Memory B cell (primary cell): ENCODE data around the gene SPPL2C.

Experiments used
- ATAC-seq: fragments of 150-1000 bp; cut with Tn5 transposase; 2 replicates; pipeline ENCODE4 v1.10.0; 2021; ENCODE audit warnings: low read depth, mild to moderate bottlenecking, moderate library complexity
- DNase-seq, 2 donors: peaks; one replicate each; pipeline ENCODE4 v3.0.0; 2022; ENCODE audit warnings: low spot score in 2 of 2
- H3K27ac Mint-ChIP-seq: one replicate; pipeline ENCODE4 v1.8.0; 2022; ENCODE audit warnings: mild to moderate bottlenecking, moderate library complexity, mixed read lengths
- H3K27me3 Mint-ChIP-seq: one replicate; pipeline ENCODE4 v1.8.0; 2022; ENCODE audit warnings: mixed read lengths
- H3K36me3 Mint-ChIP-seq: one replicate; pipeline ENCODE4 v1.8.0; 2022; ENCODE audit warnings: mild to moderate bottlenecking, mixed read lengths
- H3K4me1 Mint-ChIP-seq: one replicate; pipeline ENCODE4 v1.8.0; 2022; ENCODE audit warnings: mixed read lengths
- H3K4me3 Mint-ChIP-seq: one replicate; pipeline ENCODE4 v1.8.0; 2022; ENCODE audit warnings: mild to moderate bottlenecking, moderate library complexity, mixed read lengths
- H3K9me3 Mint-ChIP-seq: one replicate; pipeline ENCODE4 v1.8.0; 2022; ENCODE audit warnings: mixed read lengths

Gene SPPL2C

DNA sequence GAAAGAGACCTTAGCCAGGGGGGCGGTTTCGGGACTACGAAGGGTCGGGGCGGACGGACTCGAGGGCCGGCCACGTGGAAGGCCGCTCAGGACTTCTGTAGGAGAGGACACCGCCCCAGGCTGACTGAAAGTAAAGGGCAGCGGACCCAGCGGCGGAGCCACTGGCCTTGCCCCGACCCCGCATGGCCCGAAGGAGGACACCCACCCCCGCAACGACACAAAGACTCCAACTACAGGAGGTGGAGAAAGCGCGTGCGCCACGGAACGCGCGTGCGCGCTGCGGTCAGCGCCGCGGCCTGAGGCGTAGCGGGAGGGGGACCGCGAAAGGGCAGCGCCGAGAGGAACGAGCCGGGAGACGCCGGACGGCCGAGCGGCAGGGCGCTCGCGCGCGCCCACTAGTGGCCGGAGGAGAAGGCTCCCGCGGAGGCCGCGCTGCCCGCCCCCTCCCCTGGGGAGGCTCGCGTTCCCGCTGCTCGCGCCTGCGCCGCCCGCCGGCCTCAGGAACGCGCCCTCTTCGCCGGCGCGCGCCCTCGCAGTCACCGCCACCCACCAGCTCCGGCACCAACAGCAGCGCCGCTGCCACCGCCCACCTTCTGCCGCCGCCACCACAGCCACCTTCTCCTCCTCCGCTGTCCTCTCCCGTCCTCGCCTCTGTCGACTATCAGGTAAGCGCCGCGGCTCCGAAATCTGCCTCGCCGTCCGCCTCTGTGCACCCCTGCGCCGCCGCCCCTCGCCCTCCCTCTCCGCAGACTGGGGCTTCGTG, 49.5 kb downstream of the SPPL2C start, which contains the start of gene MAPT:
Gene MAPT, plus strand, starts transcription at position 533 of the 763 bp plus-strand sequence. CDS start 67,784 bp downstream, outside the sequence.
- H3K27me3 Mint-ChIP-seq = peaks cover 11% of the 10 kb centered on the region
- H3K9me3 Mint-ChIP-seq = no peaks in the 10 kb centered on the region
- DNase-seq (peak; percentile 83 to 87), ATAC-seq (peak; percentile 84)
- no peaks in the 10 kb centered on the region for H3K36me3 Mint-ChIP-seq
- H3K4me1 Mint-ChIP-seq = peaks cover 7% of the 10 kb centered on the region
- no peak within 1 kb of the TSS for H3K27ac Mint-ChIP-seq
- H3K4me3 Mint-ChIP-seq = peak within 1 kb of the TSS; percentile 87

- H3K27ac Mint-ChIP-seq = no peak overlapping the region
- peak overlapping the region; percentile 87 for H3K4me3 Mint-ChIP-seq
- H3K4me1 Mint-ChIP-seq = peaks cover 7% of the 10 kb centered on the region
- DNase-seq = peak in 1 of 2 donors; percentile 40
- no peaks in the 10 kb centered on the region for H3K36me3 Mint-ChIP-seq
- peak; percentile 28 for ATAC-seq
- H3K27me3 Mint-ChIP-seq = peaks cover 16% of the 10 kb centered on the region
- H3K9me3 Mint-ChIP-seq = no peaks in the 10 kb centered on the region
These were observed 50.8 kb downstream of the SPPL2C start for GRCh38 chr17:45895304-45895968.

- Mint-ChIP-seq H3K36me3 (no peaks in the 10 kb centered on the region), H3K27me3 (peaks cover 17% of the 10 kb centered on the region), H3K4me3 (peak overlapping the region; percentile 87), H3K4me1 (peaks cover 7% of the 10 kb centered on the region), H3K27ac (no peak overlapping the region), H3K9me3 (no peaks in the 10 kb centered on the region)
- ATAC-seq (no peak), DNase-seq (no peak)
These were observed 51.5 kb downstream of the SPPL2C start for GRCh38 chr17:45895969-45896785.
